HCT116 (cell line): ENCODE data around the gene SLC25A30. TPM values are rescaled to one million over a fixed set of nuclear protein-coding genes. Genes with fewer than 3 reads are reported as not detected.

Experiments
- ATAC-seq: fragments of 200-7000 bp; cut with Tn5 transposase; 2 replicates; pipeline ENCODE4 v1.9.1; 2020; ENCODE audit warnings: mild to moderate bottlenecking, moderate library complexity
- BruUV-seq: library from RNA; stranded (reverse); fragments of 400-500 nt; replicated peaks from 2 replicates; lab custom pipeline; 2021; lab: Mats Ljungman, UMichigan
- CTCF ChIA-PET: fragments of 300-600 bp; sonication (Branson Sonifier 250); formaldehyde crosslinking; loops from one replicate; lab custom pipeline; 2021; ENCODE audit warnings: antibody characterized with exemption; lab: Charles Lee
- POLR2A ChIA-PET: fragments of 300-600, 350-600 bp; sonication (Branson Sonifier 250); formaldehyde crosslinking; loops from one replicate; lab custom pipeline; 2021; ENCODE audit warnings: antibody characterized with exemption; lab: Charles Lee
- RAD21 ChIA-PET, 2 experiments: fragments of 300-600 bp; sonication (Branson Sonifier 250); formaldehyde crosslinking; loops; one replicate each; lab custom pipeline; 2023; ENCODE audit warnings: low total read pairs in 2 of 2; ENCODE audit not compliant: uncharacterized antibody in 2 of 2, unreplicated experiment in 2 of 2, low non-redundant PET in 1 of 2; lab: Charles Lee
- DNase-seq: peaks from one replicate; pipeline ENCODE4 v3.0.0-alpha.2; 2010; ENCODE audit warnings: low read depth, low spot score
- H2AFZ ChIP-seq: fragments of 200-600 bp; shearing (Covaris generic), sonication (generic); 2 replicates; pipeline ENCODE4 v1.6.1; 2017; ENCODE audit warnings: low read depth, mixed run types, mixed read lengths, antibody characterized with exemption, low read length; ENCODE audit not compliant: poor library complexity, severe bottlenecking
- H3K27ac ChIP-seq: 2 replicates; pipeline ENCODE4 v1.5.1; 2012; ENCODE audit warnings: low read depth, low read length
- H3K27me3 ChIP-seq: fragments of 200-600 bp; sonication (generic); 2 replicates; pipeline ENCODE4 v1.6.1; 2016; ENCODE audit warnings: mixed run types, low read length, mixed read lengths; ENCODE audit not compliant: insufficient read depth
- H3K36me3 ChIP-seq, 2 experiments: fragments of 200-500 bp in 1 of 2; fragments of 200-600 bp in 1 of 2; sonication (Bioruptor generic) in 1 of 2; sonication (generic) in 1 of 2; 2 replicates each; pipeline versions ENCODE4 v1.5.1 to v1.6.1; 2014 to 2016; ENCODE audit warnings: low read length in 2 of 2, inconsistent platforms in 1 of 2, mixed read lengths in 1 of 2, mixed run types in 1 of 2; ENCODE audit not compliant: insufficient read depth in 2 of 2, control insufficient read depth in 1 of 2
- H3K4me1 ChIP-seq, 2 experiments: fragments of 200-600 bp in 1 of 2; sonication (generic) in 1 of 2; 2 replicates each; pipeline versions ENCODE4 v1.5.1 to v1.6.1; 2012 to 2017; ENCODE audit warnings: low read length in 2 of 2, inconsistent platforms in 1 of 2, mild to moderate bottlenecking in 1 of 2, mixed read lengths in 1 of 2, mixed run types in 1 of 2, moderate library complexity in 1 of 2; ENCODE audit not compliant: insufficient read depth in 2 of 2, control insufficient read depth in 1 of 2
- H3K4me2 ChIP-seq: fragments of 200-600 bp; sonication (generic); 2 replicates; pipeline ENCODE4 v1.6.1; 2017; ENCODE audit warnings: mixed run types, low read length, mixed read lengths
- H3K4me3 ChIP-seq, 2 experiments: fragments of 200-600 bp in 1 of 2; sonication (generic) in 1 of 2; replicated peaks in 1 of 2; 2 replicates each; pipeline ENCODE4 v1.5.1; 2011 to 2016; ENCODE audit warnings: low read length in 2 of 2, control low read depth in 1 of 2, low read depth in 1 of 2, mild to moderate bottlenecking in 1 of 2, mixed read lengths in 1 of 2, mixed run types in 1 of 2
- H3K79me2 ChIP-seq: fragments of 200-600 bp; sonication (generic); 2 replicates; pipeline ENCODE4 v1.6.1; 2017; ENCODE audit warnings: mild to moderate bottlenecking, mixed run types, low read length, moderate library complexity, mixed read lengths; ENCODE audit not compliant: insufficient read depth
- H3K9ac ChIP-seq: fragments of 200-600 bp; sonication (generic); 2 replicates; pipeline ENCODE4 v1.6.1; 2016; ENCODE audit warnings: low read length, mixed read lengths
- H3K9me2 ChIP-seq: fragments of 200-600 bp; sonication (generic), shearing (Covaris generic); 2 replicates; pipeline ENCODE4 v1.6.1; 2017; ENCODE audit warnings: mixed run types, mild to moderate bottlenecking, moderate library complexity; ENCODE audit not compliant: insufficient read depth
- H3K9me3 ChIP-seq, 2 experiments: fragments of 200-500 bp in 1 of 2; fragments of 200-600 bp in 1 of 2; sonication (Bioruptor generic) in 1 of 2; sonication (generic) in 1 of 2; 2 replicates each; pipeline ENCODE4 v1.6.1; 2014 to 2017; ENCODE audit warnings: low read length in 2 of 2, mixed read lengths in 2 of 2, inconsistent platforms in 1 of 2, low read depth in 1 of 2, mild to moderate bottlenecking in 1 of 2, mixed run types in 1 of 2, moderate library complexity in 1 of 2; ENCODE audit not compliant: control insufficient read depth in 1 of 2, insufficient read depth in 1 of 2
- H4K20me1 ChIP-seq: fragments of 200-600 bp; sonication (generic), shearing (Covaris generic); 2 replicates; pipeline ENCODE4 v1.6.1; 2017; ENCODE audit warnings: mixed run types, mild to moderate bottlenecking, moderate library complexity; ENCODE audit not compliant: insufficient read depth
- CEBPB ChIP-seq: IDR thresholded peaks from 2 replicates; pipeline ENCODE4 v1.6.1; 2012; ENCODE audit warnings: low read depth
- EGR1 ChIP-seq: IDR thresholded peaks from 2 replicates; pipeline ENCODE4 v1.6.1; 2012; ENCODE audit warnings: low read depth
- EZH2 ChIP-seq: fragments of 200-600 bp; sonication (generic); IDR thresholded peaks from 2 replicates; pipeline ENCODE4 v1.6.1; 2017; ENCODE audit warnings: antibody characterized with exemption, mixed run types
- JUND ChIP-seq: IDR thresholded peaks from 2 replicates; pipeline ENCODE4 v1.6.1; 2012
- POLR2AphosphoS5 ChIP-seq: IDR thresholded peaks from 2 replicates; pipeline ENCODE4 v1.6.1; 2011; ENCODE audit warnings: mild to moderate bottlenecking, low read depth, low read length, moderate library complexity
- RAD21 ChIP-seq: IDR thresholded peaks from 2 replicates; pipeline ENCODE4 v1.6.1; 2012; ENCODE audit warnings: low read depth, mild to moderate bottlenecking
- SIN3A ChIP-seq: IDR thresholded peaks from 2 replicates; pipeline ENCODE4 v1.6.1; 2012; ENCODE audit warnings: low read depth
- SP1 ChIP-seq: IDR thresholded peaks from 2 replicates; pipeline ENCODE4 v1.6.1; 2012; ENCODE audit warnings: low read depth
- SRF ChIP-seq: IDR thresholded peaks from 2 replicates; pipeline ENCODE4 v1.6.1; 2012; ENCODE audit warnings: low read depth
- TCF7L2 ChIP-seq: IDR thresholded peaks from 2 replicates; pipeline ENCODE4 v1.7.0; 2011; ENCODE audit warnings: borderline replicate concordance, inconsistent platforms; ENCODE audit not compliant: insufficient read depth, insufficient read length; ENCODE audit errors: extremely low read depth
- YY1 ChIP-seq: IDR thresholded peaks from 2 replicates; pipeline ENCODE4 v1.6.1; 2011; ENCODE audit warnings: low read length, low read depth, moderate library complexity, mild to moderate bottlenecking; ENCODE audit not compliant: insufficient replicate concordance; ENCODE audit errors: extremely low read depth
- intact Hi-C: fragments of 100-400 bp; cut with micrococcal nuclease; formaldehyde crosslinking; loops from 2 replicates; pipeline ENCODE4 v1.10.0; 2022
- total RNA-seq: library from RNA; stranded (reverse); gene quantifications from one replicate; pipeline ENCODE4 v1.2.1, GENCODE V29; 2021; ENCODE audit not compliant: unreplicated experiment
- TF ChIP-seq, protein P1 (sequence below): IDR thresholded peaks from 2 replicates; pipeline ENCODE4 v1.6.1; 2011; ENCODE audit warnings: mild to moderate bottlenecking, low read length, moderate library complexity; ENCODE audit not compliant: insufficient replicate concordance; ENCODE audit errors: extremely low read depth
- TF ChIP-seq, protein P2 (sequence below): IDR thresholded peaks from 2 replicates; pipeline ENCODE4 v1.6.1; 2012
- TF ChIP-seq, protein P3 (sequence below): IDR thresholded peaks from 2 replicates; pipeline ENCODE4 v1.6.1; 2012; ENCODE audit warnings: low read depth
- TF ChIP-seq, protein P4 (sequence below), 3 experiments: fragments of 200-600 bp in 1 of 3; sonication (generic) in 1 of 3; IDR thresholded peaks in 2 of 3; conservative IDR thresholded peaks in 1 of 3; 2 replicates each; pipeline ENCODE4 v1.5.1; 2012 to 2017; ENCODE audit warnings: low read depth in 2 of 3, low read length in 2 of 3, antibody characterized with exemption in 1 of 3, borderline replicate concordance in 1 of 3, control low read depth in 1 of 3, mild to moderate bottlenecking in 1 of 3, mixed read lengths in 1 of 3, mixed run types in 1 of 3, moderate library complexity in 1 of 3; ENCODE audit not compliant: insufficient read depth in 1 of 3

Gene SLC25A30
- total RNA-seq, 1 experiment from 2014 or later: 29.2 TPM

DNA sequence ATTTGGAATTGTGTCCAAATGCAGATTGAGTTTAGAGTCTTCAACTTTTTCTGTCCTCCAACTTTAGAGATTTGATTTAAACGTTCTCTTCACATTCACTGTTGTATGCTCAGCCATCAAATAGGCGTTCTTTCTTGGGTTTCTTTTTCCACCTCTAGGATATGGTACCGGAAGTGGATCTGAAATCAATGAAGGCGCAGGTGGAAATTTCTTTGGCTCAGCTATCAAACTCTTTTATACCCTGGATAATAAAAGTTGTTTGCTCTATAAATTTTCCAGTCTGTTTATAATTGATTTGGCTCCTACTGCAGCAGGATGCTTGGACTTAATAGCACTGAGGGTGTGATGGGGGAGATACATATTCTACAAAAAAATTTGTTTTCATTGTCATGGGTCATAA lies 48.2 kb upstream of the SLC25A30 start (continued):
- TF ChIP-seq, protein P1, sequence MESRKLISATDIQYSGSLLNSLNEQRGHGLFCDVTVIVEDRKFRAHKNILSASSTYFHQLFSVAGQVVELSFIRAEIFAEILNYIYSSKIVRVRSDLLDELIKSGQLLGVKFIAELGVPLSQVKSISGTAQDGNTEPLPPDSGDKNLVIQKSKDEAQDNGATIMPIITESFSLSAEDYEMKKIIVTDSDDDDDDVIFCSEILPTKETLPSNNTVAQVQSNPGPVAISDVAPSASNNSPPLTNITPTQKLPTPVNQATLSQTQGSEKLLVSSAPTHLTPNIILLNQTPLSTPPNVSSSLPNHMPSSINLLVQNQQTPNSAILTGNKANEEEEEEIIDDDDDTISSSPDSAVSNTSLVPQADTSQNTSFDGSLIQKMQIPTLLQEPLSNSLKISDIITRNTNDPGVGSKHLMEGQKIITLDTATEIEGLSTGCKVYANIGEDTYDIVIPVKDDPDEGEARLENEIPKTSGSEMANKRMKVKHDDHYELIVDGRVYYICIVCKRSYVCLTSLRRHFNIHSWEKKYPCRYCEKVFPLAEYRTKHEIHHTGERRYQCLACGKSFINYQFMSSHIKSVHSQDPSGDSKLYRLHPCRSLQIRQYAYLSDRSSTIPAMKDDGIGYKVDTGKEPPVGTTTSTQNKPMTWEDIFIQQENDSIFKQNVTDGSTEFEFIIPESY: no peak
- no peak for TF ChIP-seq SRF
- TF ChIP-seq, all 23 proteins: peak for 0

DNA sequence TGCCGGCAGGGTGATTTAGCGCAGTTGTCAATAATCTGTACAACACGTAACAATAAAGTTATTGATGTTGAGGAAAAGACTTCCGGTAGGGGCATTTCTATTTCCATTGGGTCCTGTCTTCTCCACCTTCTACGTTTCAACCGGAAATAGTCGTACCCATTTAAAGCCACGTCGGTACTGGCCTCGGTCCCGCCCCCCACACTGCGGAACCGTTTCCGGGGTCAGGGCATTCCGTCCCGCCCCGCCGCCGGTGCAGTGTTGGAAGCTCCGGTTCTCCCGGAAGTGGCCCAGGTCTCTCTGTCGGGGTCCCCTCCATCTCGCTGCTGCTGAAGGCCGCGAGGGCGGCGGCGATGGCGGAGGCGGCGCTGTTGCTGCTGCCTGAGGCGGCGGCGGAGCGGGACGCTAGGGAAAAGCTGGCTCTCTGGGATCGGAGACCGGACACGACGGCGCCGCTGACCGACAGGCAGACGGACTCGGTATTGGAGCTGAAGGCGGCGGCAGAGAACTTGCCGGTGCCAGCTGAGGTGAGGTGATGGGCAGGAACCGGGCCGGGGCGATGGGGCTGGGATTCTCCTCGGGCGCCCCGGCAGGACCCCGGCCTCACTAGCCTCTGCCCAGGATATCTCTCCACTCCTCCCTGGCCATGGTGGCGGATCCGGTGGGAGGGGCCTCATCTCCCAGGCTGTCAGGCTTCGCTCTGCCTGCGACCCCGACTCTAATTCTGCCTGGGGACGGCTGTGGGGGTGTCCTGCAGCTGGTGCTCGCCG lies 46.7 kb upstream of the SLC25A30 start, which contains the start of gene COG3:
Gene COG3, plus strand, starts transcription at position 253 of the 767 bp plus-strand sequence. Its CDS starts 98 bp downstream, at position 351.
- peak; percentile 95 for DNase-seq
- H3K4me3 ChIP-seq: peak within 1 kb of the TSS; percentile 92 to 97
- intact Hi-C loops: no loop called here
- H3K9me3 ChIP-seq: no peaks in the 10 kb centered on the region
- H3K4me2 ChIP-seq: peak within 1 kb of the TSS; percentile 95
- ATAC-seq: peak; percentile 98
- RAD21 ChIA-PET: no interaction called here
- no peaks in the 10 kb centered on the region for H4K20me1 ChIP-seq
- H3K27me3 ChIP-seq: no peaks in the 10 kb centered on the region
- H3K27ac ChIP-seq: peak within 1 kb of the TSS; percentile 92
- peaks cover 10 to 13% of the 10 kb centered on the region in 2 experiments for H3K4me1 ChIP-seq
- H3K9ac ChIP-seq: peak within 1 kb of the TSS; percentile 82
- POLR2A ChIA-PET: interaction anchor here (0.7 to 1.4 kb wide), 3 partner anchors 19 to 47 kb away, joined by 3 to 5 read pairs (median 4); partner anchors contain the start of gene SLC25A30
- BruUV-seq: TSS peak; percentile 58
- H3K36me3 ChIP-seq: no peaks in the 10 kb centered on the region
- no peaks in the 10 kb centered on the region for H3K9me2 ChIP-seq
- peak within 1 kb of the TSS; percentile 62 for H2AFZ ChIP-seq
- CTCF ChIA-PET: interaction anchor here (0.7 to 0.8 kb wide), 2 partner anchors 46 to 97 kb away, joined by 3 read pairs; partner anchors contain the start of gene SLC25A30
- peaks cover 49% of the 10 kb centered on the region for H3K79me2 ChIP-seq
- TF ChIP-seq CEBPB: no peak
- TF ChIP-seq, protein P2, sequence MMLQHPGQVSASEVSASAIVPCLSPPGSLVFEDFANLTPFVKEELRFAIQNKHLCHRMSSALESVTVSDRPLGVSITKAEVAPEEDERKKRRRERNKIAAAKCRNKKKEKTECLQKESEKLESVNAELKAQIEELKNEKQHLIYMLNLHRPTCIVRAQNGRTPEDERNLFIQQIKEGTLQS: no peak
- TF ChIP-seq, protein P3, sequence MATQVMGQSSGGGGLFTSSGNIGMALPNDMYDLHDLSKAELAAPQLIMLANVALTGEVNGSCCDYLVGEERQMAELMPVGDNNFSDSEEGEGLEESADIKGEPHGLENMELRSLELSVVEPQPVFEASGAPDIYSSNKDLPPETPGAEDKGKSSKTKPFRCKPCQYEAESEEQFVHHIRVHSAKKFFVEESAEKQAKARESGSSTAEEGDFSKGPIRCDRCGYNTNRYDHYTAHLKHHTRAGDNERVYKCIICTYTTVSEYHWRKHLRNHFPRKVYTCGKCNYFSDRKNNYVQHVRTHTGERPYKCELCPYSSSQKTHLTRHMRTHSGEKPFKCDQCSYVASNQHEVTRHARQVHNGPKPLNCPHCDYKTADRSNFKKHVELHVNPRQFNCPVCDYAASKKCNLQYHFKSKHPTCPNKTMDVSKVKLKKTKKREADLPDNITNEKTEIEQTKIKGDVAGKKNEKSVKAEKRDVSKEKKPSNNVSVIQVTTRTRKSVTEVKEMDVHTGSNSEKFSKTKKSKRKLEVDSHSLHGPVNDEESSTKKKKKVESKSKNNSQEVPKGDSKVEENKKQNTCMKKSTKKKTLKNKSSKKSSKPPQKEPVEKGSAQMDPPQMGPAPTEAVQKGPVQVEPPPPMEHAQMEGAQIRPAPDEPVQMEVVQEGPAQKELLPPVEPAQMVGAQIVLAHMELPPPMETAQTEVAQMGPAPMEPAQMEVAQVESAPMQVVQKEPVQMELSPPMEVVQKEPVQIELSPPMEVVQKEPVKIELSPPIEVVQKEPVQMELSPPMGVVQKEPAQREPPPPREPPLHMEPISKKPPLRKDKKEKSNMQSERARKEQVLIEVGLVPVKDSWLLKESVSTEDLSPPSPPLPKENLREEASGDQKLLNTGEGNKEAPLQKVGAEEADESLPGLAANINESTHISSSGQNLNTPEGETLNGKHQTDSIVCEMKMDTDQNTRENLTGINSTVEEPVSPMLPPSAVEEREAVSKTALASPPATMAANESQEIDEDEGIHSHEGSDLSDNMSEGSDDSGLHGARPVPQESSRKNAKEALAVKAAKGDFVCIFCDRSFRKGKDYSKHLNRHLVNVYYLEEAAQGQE: no peak
- no peak for TF ChIP-seq JUND
- TF ChIP-seq EGR1: peak; percentile 76
- TF ChIP-seq POLR2AphosphoS5: peak; percentile 73
- TF ChIP-seq, protein P4, sequence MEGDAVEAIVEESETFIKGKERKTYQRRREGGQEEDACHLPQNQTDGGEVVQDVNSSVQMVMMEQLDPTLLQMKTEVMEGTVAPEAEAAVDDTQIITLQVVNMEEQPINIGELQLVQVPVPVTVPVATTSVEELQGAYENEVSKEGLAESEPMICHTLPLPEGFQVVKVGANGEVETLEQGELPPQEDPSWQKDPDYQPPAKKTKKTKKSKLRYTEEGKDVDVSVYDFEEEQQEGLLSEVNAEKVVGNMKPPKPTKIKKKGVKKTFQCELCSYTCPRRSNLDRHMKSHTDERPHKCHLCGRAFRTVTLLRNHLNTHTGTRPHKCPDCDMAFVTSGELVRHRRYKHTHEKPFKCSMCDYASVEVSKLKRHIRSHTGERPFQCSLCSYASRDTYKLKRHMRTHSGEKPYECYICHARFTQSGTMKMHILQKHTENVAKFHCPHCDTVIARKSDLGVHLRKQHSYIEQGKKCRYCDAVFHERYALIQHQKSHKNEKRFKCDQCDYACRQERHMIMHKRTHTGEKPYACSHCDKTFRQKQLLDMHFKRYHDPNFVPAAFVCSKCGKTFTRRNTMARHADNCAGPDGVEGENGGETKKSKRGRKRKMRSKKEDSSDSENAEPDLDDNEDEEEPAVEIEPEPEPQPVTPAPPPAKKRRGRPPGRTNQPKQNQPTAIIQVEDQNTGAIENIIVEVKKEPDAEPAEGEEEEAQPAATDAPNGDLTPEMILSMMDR (IDR thresholded peaks at IDR 0.05 in 2 of 3, conservative IDR thresholded peaks at IDR 0.05 in 1 of 3; ENCODE audit: borderline replicate concordance in 1 of 3, insufficient read depth in 1 of 3, low read depth in 2 of 3, low read length in 2 of 3): peak in 1 of 3 experiments; percentile 43; a peak in 2 of 6 replicates
- peak; percentile 60 for TF ChIP-seq YY1
- TF ChIP-seq SP1: peak; percentile 85
- TF ChIP-seq SIN3A: peak; percentile 92
- TF ChIP-seq RAD21: no peak
- TF ChIP-seq SRF: peak; percentile 95
- TF ChIP-seq EZH2: no peak
- peak; percentile 44 for TF ChIP-seq TCF7L2
